K562 (cell line): ENCODE measurements around the gene NRSN2. TPM values are rescaled to one million over a fixed set of nuclear protein-coding genes. Genes with fewer than 3 reads are reported as not detected.

ENCODE experiments used
- BHLHE40 ChIP-seq: IDR thresholded peaks from 2 replicates; pipeline ENCODE4 v1.6.1; 2011; ENCODE audit warnings: low read length, improper control_type of control experiment
- DDX20 ChIP-seq: fragments of 450-650 bp; IDR thresholded peaks from 2 replicates; pipeline ENCODE4 v1.6.1; 2016; ENCODE audit warnings: missing genetic modification characterization, low read depth, mild to moderate bottlenecking, missing compliant biosample characterization, moderate library complexity
- IRF2 ChIP-seq: sonication (generic); formaldehyde crosslinking; IDR thresholded peaks from 2 replicates; pipeline ENCODE4 v1.8.1; 2022; ENCODE audit warnings: mild to moderate bottlenecking, missing genetic modification reagents
- JUN ChIP-seq, 2 experiments: sonication (generic) in 1 of 2; formaldehyde crosslinking in 1 of 2; IDR thresholded peaks; 2 replicates each; pipeline versions ENCODE4 v1.6.1 to v1.8.0; 2012 to 2022; ENCODE audit warnings: borderline replicate concordance in 2 of 2, mild to moderate bottlenecking in 2 of 2, improper control_type of control experiment in 1 of 2, low read depth in 1 of 2, low read length in 1 of 2, missing genetic modification reagents in 1 of 2
- KAT7 ChIP-seq: sonication (generic); formaldehyde crosslinking; IDR thresholded peaks from 2 replicates; pipeline ENCODE4 v1.8.0; 2022; ENCODE audit warnings: missing genetic modification reagents, mild to moderate bottlenecking, borderline replicate concordance
- MED1 ChIP-seq: sonication (generic); formaldehyde crosslinking; IDR thresholded peaks from 2 replicates; pipeline ENCODE4 v1.8.1; 2023; ENCODE audit warnings: missing genetic modification reagents, borderline replicate concordance
- MTF1 ChIP-seq: fragments of 250-450 bp; sonication (Bioruptor Pico); IDR thresholded peaks from 2 replicates; pipeline ENCODE4 v1.9.0; 2021; ENCODE audit warnings: moderate library complexity, mild to moderate bottlenecking, inconsistent platforms, borderline replicate concordance
- RCOR1 ChIP-seq, 2 experiments: IDR thresholded peaks; 2 replicates each; pipeline ENCODE4 v1.6.1; 2012; ENCODE audit warnings: low read depth in 2 of 2, low read length in 2 of 2, borderline replicate concordance in 1 of 2, improper control_type of control experiment in 1 of 2
- RREB1 ChIP-seq: fragments of 250-450 bp; sonication (Bioruptor Pico); IDR thresholded peaks from 2 replicates; pipeline ENCODE4 v1.4.0; 2020
- TAF9B ChIP-seq: fragments of 450-650 bp; IDR thresholded peaks from 2 replicates; pipeline ENCODE4 v1.6.1; 2018; ENCODE audit warnings: mild to moderate bottlenecking; ENCODE audit not compliant: partially characterized antibody
- USF1 ChIP-seq: sonication (generic); formaldehyde crosslinking; IDR thresholded peaks from 2 replicates; pipeline ENCODE4 v1.9.0; 2022; ENCODE audit warnings: mild to moderate bottlenecking, missing genetic modification reagents
- ZBTB8A ChIP-seq: fragments of 450-650 bp; IDR thresholded peaks from 2 replicates; pipeline ENCODE4 v1.6.1; 2018; ENCODE audit warnings: mild to moderate bottlenecking, moderate library complexity; ENCODE audit not compliant: partially characterized antibody
- ZBTB9 ChIP-seq: fragments of 450-650 bp; formaldehyde crosslinking; IDR thresholded peaks from 2 replicates; pipeline ENCODE4 v1.4.0; 2020; ENCODE audit warnings: mild to moderate bottlenecking, moderate library complexity
- ZFP1 ChIP-seq: fragments of 450-650 bp; formaldehyde crosslinking; IDR thresholded peaks from 2 replicates; pipeline ENCODE4 v1.4.0; 2020; ENCODE audit warnings: mild to moderate bottlenecking, mixed read lengths
- ZNF408 ChIP-seq: fragments of 250-450 bp; sonication (Bioruptor Pico); IDR thresholded peaks from 2 replicates; pipeline ENCODE4 v1.4.0; 2020; ENCODE audit warnings: low read depth, mild to moderate bottlenecking, moderate library complexity
- ZNF583 ChIP-seq: fragments of 250-450 bp; sonication (Bioruptor Pico); IDR thresholded peaks from 2 replicates; pipeline ENCODE4 v1.4.0; 2020
- ZNF586 ChIP-seq: fragments of 450-650 bp; formaldehyde crosslinking; conservative IDR thresholded peaks from 2 replicates; pipeline ENCODE4 v1.4.0; 2020; ENCODE audit warnings: mild to moderate bottlenecking, moderate library complexity
- ZNF76 ChIP-seq: fragments of 250-450 bp; sonication (Bioruptor Pico); IDR thresholded peaks from 2 replicates; pipeline ENCODE4 v1.4.0; 2020; ENCODE audit warnings: mild to moderate bottlenecking, moderate library complexity, borderline replicate concordance
- ZNF778 ChIP-seq: fragments of 450-650 bp; formaldehyde crosslinking; IDR thresholded peaks from 2 replicates; pipeline ENCODE4 v1.4.0; 2020; ENCODE audit warnings: mild to moderate bottlenecking, moderate library complexity
- polyA plus RNA-seq, 8 experiments: library from polyadenylated mRNA; depleted of rRNA in 4 of 8; stranded (reverse) in 5 of 8; unstranded in 3 of 8; fragments of >200 nt; fragmentation: Nextera tagmentation in 2 of 8; fragmentation: Illumina TruSeq in 1 of 8; extraction: Ambion mirVana in 2 of 8; extraction: Trizol in 1 of 8; gene quantifications; 2 replicates each; pipeline versions ENCODE4 v1.2.1 to v1.2.3, GENCODE V29; 2011 to 2014; ENCODE audit warnings: inconsistent platforms in 1 of 8, missing spikeins in 1 of 8
- total RNA-seq, 7 experiments: library from RNA; depleted of rRNA in 6 of 7; stranded (reverse); fragments of >200 nt in 6 of 7; fragmentation: Illumina TruSeq in 2 of 7; extraction: Trizol in 2 of 7; gene quantifications; 2 replicates each; pipeline versions ENCODE4 v1.2.1 to v1.2.3, GENCODE V29; 2011 to 2021; ENCODE audit warnings: low replicate concordance in 1 of 7

The NRSN2 gene
- total and polyA plus RNA-seq, 9 of the 15 experiments (the other 6 are each of a cell fraction or from before 2014, with no cell fraction given) = 7.5 to 29.7 (median 11.1) TPM

GRCh38 chr20:373171-373890 lies 26.4 kb downstream of the NRSN2 start (continued):
- TF ChIP-seq RREB1 (no peak), ZNF408 (CRISPR knock-in tag) (no peak), ZNF76 (no peak), ZFP1 (CRISPR knock-in tag) (no peak), RCOR1 (IDR thresholded peaks at IDR 0.05; ENCODE audit: borderline replicate concordance in 1 of 2, low read depth in 2 of 2, low read length in 2 of 2) (peak; percentile 53 to 58; a peak in 2 of 4 replicates), IRF2 (CRISPR knock-in tag) (no peak), ZNF583 (CRISPR knock-in tag) (no peak), USF1 (CRISPR knock-in tag) (no peak), KAT7 (no peak), ZNF778 (CRISPR knock-in tag) (no peak), JUN (IDR thresholded peaks at IDR 0.05; ENCODE audit: borderline replicate concordance, low read depth, low read length) (peak; percentile 88), JUN (CRISPR knock-in tag; IDR thresholded peaks at IDR 0.05; ENCODE audit: borderline replicate concordance) (peak; percentile 67; the same call in 1 of the 2 replicates), MED1 (CRISPR knock-in tag) (no peak), ZBTB8A (no peak), DDX20 (tag) (no peak), ZBTB9 (no peak), BHLHE40 (peak; percentile 14; the same call in 1 of the 2 replicates), ZNF586 (CRISPR knock-in tag) (no peak), TAF9B (peak; percentile 64), MTF1 (no peak)
